HG03521 (cell line): Measurements from ENCODE around the gene ANGPTL1.

Experiments
- ATAC-seq: cut with Tn5 transposase; IDR thresholded peaks from one replicate; pipeline ENCODE4 v1.9.1; 2021; ENCODE audit warnings: mild to moderate bottlenecking, moderate library complexity; ENCODE audit not compliant: unreplicated experiment

ANGPTL1 gene, protein sequence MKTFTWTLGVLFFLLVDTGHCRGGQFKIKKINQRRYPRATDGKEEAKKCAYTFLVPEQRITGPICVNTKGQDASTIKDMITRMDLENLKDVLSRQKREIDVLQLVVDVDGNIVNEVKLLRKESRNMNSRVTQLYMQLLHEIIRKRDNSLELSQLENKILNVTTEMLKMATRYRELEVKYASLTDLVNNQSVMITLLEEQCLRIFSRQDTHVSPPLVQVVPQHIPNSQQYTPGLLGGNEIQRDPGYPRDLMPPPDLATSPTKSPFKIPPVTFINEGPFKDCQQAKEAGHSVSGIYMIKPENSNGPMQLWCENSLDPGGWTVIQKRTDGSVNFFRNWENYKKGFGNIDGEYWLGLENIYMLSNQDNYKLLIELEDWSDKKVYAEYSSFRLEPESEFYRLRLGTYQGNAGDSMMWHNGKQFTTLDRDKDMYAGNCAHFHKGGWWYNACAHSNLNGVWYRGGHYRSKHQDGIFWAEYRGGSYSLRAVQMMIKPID

DNA sequence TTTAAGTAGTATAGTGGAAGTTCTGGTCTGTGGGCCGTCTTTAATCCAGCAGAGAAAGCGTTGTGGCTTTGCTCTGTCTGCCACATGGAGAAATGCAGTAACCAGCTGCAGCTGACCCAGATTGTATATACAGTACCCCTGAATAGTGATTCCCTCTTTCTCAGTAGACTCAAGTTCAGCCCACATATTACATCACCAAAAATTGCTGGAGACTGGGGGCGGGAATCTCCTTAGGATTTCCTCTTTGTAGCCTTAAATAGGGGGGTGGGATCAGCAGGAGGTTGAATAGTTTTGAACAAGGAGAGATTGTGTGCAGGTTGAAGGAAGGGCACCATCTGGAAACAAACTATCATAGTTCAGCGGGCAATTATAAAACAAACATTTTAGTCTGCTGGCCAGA is at the start of gene ANGPTL1:
Gene ANGPTL1, minus strand, starts transcription at position 134 of the 400 bp plus-strand sequence. CDS start 5,301 bp downstream, outside the sequence.
- no peak for ATAC-seq

DNA sequence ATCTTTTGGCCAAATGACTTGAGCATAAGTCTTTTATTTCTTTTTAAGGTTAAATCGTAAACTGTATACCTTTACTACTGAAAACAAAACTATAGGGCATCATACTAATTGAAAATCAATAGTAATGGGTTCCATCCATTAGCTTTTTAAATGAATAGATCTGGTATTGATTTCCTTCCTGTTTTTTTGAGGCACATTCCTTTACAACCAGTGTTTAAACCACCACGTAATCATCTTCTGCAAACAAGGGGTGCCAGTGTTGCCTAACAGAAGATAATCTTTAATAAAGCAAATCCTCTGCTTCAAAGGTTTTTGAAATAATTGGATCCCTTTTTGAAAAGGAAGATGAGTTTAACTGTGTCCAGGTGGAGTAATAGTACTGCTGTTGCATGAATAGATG is 48.7 kb upstream of the ANGPTL1 start:
- ATAC-seq = no peak

DNA sequence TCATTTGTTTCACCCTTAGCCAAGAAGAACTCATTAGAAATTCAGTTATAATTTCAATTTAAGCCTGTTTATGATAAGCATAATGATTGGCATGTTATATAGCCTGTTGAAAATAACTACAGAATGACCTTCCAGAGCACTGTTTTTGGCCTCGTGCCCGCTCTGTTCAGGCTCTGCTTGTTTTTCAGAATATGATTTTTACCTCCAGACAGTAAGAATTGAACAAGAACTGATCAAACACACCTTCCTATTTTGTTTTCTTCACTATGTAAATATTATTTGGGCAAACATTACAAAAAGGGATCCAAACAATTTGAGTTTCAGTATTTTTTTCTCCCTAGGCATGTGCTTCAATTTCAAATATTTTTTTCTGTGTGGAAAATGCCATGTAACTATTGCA is 48.1 kb upstream of the ANGPTL1 start:
- no peak for ATAC-seq

DNA sequence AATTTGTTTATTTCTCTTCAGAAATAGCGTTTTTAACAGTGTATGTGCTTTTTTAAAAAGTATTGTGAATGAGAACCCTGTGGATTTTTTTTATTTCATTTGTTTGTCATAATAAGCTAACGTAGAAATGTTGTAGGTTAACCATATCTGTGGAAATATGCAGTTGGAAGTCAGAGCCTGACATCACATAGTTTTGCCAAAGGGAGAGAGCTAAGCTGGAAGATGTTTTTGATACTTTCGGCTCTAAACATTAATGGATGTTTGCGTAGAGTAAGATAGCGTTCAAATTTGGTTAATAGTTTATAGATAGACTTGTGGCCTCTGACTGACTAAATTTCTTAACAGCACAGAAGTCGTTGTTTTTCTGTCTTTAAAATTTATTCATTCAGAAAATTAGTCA is 47.4 kb upstream of the ANGPTL1 start:
- ATAC-seq = no peak

DNA sequence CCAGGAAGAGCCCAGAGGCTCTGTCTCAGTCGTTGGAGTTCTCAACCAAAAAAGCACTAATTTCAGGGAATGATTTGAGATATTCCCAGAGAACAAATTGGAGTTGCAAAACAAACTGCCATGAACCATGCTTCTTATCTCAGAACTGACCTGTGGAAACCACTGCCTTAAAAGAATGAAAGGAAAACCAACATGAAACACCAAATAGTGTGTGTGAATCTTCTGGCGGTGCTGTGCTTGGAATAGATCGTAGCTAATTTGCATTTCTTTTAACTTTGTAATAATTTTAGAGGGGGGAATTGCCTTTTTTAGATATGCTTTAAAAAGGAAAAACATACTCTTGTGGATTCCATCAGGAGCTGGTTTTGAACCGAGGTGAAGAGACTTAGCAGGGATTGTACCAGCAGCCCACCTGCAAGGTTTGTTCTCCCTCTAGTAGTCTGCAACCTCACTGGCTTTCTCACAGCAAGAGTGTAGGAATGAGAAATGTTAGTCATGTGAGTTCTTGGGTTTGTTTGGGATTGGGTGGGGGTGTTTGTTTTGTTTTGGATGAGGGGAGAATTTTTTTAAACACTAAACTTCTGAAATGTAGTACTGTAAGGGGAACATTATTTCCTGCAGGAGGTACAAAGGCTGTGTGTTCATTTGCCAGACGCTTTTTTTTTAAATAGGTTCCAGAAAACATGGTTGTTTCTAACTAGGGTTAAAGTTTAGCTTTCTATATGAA is 45.7 kb upstream of the ANGPTL1 start:
- ATAC-seq = no peak

DNA sequence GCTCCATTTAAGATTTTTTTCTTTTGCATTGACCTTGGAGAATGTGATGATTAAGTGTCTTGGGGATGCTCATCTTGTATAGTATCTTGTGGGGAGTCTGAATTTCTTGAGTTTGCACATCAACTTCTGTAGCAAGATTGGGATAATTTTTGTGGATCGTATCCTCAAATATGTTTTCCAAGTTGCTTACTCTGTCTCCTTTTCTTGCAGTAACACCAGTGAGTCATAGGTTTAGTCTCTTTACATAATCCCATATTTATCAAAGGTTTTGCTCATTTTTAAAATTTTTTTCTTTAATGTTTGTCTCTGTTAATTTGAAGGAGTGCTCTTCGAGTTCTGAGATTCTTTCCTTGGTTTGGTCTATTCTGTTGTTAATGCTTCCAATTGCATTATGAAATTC is 41.7 kb upstream of the ANGPTL1 start:
- ATAC-seq = no peak

DNA sequence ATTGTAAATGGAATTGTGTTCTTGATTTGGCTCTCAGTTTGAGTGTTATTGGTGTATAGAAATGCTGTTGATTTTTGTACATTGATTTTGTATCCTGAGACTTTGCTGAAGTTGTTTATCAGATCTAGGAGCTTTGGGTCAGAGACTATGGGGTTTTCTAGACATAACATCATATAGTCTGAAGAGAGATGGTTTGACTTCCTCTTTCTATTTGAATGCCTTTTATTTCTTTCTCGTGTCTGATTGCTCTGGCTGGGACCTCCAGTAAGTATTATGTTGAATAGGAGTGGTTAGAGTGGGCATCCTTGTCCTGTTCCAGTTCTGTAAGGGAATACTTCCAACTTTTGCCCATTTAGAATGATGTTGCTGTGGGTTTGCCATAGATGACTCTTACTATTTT is 39.1 kb upstream of the ANGPTL1 start:
- ATAC-seq = no peak

DNA sequence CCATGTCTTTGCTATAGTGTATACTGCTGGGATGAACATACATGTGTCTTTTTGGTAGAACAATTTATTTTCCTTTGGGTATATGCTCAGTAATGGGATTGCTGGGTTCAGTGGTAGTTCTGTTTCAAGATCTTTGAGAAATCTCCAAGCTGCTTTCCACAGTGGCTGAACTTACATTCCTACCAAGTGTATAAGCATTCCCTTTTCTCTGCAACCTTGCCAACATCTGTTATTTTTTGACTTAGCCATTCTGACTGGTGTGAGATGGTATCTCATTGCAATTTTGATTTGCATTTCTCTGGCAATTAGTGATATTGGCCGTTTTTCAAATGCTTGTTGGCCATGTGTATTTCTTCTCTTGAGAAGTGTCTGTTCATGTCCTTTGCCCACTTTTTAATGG is 37.5 kb upstream of the ANGPTL1 start:
- no peak for ATAC-seq

DNA sequence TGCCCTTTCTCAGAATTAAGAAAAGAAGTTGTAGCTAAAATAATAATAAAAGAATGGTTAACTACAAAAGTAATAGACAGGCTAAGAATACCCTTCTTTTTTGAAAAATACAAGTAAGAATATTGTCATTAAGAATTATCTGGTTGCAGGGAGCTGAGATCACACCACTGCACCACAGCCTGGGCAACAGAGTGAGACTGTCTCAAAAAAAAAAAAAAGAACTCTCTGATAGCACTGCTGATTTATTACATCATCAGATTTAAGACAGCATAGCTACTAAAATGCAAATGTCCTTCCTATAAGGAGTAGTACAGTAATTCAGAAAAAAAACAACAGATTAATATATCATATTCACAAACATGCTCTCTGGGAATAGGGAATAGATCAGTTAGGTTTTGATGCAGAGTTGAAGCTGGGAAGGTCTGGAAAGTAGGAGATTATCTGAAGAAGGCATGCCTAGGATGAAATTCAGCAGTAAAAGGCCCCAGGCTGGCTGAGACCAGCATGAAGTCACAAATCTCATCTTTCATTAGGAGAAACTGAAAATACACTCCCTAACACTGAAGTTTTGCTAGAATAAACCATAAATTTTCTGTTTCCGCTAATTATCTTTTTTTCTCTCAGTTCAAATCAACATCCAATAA is 30.7 kb upstream of the ANGPTL1 start:
- ATAC-seq = no peak

DNA sequence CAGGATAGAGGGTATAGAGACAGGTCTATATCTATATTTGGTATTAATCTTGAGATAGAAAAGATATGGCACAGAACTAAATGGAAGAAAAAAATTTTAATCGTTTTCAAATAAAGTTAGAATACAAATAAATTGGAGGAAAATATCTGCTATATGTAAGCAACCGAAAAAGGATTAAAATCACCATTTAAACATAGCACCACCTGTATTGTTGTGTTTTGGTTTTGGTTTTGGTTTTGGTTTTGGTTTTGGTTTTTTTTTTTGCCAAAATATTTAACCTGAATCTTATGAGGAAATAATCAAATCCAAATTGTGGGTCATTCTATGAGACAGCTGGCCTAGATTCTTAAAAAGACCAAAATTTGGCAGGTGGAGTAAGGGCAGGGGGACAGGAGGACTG is 28.5 kb upstream of the ANGPTL1 start:
- no peak for ATAC-seq

DNA sequence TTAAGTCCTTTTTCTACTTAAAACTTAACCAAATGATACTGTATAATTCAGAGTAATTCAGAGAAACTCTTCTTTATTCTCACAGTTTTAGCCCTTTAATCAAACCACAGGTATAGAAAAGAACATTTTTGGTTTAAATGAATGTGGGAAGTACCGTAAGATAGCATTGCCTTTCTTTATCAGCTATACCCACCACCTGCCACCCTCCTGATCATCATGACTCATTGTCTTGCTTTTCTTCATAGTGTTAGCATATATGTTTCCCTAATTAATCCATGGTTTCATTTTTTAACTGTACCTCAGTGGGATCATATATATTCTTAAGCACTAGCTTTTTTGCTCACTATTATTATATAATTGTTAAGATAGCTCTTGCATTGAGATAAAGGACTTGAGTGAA is 27.5 kb upstream of the ANGPTL1 start:
- no peak for ATAC-seq

DNA sequence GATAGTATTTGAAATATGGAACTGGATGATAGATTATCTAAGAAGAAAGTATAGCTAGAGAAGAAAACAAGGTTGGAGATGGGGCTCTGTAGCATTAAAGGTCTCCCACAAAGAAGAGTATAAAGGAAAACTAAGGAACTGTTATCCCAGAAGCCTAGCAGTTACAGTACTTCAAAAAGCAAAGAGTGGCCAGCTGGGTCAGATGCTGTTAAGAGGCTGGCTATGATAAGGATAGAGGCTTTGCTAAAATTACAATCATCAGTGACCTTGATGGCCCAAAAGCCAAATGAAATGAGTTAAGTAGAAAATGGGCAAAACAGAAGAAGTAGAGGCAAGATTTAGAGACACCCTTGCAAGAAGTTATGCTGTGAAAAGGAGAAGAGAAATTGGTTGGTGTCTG is 25.1 kb upstream of the ANGPTL1 start:
- ATAC-seq = no peak

DNA sequence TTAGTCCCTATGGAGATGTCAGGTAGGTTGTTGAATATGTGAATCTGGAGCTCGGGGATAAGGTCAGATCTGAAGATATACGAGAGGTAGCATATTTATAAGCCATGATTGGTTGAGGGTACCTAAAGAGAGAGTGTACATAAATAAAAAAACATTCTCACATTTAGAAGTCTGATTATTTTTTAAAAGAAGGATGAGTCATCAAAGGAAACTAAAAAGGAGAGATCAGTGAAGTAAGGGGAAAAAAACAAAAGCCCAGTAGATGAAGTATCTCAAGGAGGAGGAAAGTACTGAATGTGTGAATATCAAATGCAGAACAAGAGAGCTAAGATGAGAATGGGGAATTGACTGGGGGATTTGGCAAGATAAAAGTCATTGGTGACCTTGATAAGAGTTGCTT is 15.7 kb upstream of the ANGPTL1 start:
- no peak for ATAC-seq

DNA sequence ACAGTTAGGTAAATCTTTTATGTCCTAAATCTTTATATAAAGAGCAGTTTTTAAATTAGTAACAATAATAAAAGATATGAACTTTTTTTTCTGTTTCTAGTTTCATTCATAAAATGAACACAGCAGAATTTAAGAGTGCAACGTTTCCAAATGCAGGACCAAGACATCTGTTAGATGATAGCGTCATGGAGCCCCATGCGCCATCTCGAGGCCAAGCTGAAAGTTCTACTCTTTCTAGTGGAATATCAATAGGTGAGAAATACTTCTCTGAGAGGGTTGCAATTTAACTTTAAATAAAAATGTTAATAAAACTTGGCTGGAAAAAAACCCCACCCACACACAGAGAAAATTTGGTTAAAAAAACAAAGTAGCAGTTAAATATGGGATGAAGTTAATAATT is 15.0 kb upstream of the ANGPTL1 start:
- ATAC-seq = no peak

DNA sequence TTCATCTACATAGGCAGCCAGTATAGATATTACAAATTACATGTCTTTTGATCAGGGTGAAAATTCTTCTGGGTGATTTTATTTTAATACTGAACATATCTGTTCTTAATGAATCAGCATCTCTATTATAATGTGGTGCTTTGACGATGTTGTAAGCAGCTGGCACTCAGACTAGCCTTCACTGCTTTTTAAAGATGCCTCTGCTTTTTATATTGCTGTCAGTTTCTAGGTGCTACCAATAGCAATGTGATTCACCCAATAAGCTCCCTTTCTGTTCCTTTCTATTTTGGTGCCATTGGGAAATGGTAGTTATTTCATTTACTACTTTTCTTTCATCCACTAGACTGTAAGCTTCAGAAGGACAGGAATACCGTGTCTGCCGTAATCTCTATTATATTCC is 11.1 kb upstream of the ANGPTL1 start:
- no peak for ATAC-seq

DNA sequence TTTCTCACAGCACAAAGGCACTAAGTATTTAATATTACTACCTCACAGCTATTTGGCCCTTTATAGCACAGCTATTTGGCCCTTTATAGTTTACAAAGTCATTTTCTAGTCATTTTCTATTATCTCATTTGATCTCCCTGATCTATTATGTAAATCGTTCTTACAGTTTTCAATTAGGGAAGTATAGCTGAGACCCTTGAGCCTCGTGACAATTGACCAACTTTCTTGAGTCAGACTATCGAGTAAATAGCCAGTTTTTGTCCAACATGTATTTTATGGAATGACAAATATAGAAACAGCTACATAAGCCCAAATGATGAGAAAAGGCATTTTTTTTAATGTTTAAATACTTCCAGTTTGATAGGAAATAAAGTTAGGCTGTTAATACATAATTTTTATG is 7.0 kb upstream of the ANGPTL1 start:
- ATAC-seq = no peak

DNA sequence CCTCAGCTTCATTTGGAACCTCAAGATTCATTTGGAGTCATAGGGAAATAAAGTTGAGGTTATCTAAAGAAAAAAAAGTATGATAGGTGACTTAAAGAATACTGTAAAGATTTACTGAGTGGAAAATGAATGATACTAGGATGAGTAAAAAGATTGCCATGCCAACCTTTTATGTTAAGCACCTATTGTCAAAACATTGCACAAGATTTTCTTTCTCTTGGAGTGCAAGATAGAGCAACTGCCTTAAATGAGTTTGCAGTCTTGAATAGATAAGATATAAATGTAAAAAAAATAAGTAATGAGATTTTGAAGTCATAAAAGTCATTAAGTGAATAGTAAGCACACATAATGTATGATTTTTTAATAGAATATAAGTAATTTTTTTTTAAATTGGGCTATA is 5.1 kb upstream of the ANGPTL1 start:
- no peak for ATAC-seq

DNA sequence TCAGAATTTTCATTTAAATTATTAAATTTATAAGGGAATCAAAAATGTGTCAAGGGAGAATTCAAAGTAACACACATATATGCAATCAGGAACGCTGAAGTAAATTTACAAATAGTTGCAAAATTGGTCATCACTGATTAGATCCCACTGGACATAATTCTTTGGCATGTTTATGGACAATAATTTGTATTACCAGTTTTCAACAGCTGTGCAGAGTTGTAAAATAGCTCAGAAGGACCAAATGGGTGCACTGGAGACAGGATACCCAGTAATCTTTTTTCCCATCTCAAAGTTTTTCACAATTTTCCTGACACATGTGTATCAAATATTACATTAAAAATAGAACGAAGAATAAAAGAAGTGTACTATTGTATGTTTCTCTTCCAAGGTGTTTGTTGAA is 4.1 kb upstream of the ANGPTL1 start:
- ATAC-seq = no peak

DNA sequence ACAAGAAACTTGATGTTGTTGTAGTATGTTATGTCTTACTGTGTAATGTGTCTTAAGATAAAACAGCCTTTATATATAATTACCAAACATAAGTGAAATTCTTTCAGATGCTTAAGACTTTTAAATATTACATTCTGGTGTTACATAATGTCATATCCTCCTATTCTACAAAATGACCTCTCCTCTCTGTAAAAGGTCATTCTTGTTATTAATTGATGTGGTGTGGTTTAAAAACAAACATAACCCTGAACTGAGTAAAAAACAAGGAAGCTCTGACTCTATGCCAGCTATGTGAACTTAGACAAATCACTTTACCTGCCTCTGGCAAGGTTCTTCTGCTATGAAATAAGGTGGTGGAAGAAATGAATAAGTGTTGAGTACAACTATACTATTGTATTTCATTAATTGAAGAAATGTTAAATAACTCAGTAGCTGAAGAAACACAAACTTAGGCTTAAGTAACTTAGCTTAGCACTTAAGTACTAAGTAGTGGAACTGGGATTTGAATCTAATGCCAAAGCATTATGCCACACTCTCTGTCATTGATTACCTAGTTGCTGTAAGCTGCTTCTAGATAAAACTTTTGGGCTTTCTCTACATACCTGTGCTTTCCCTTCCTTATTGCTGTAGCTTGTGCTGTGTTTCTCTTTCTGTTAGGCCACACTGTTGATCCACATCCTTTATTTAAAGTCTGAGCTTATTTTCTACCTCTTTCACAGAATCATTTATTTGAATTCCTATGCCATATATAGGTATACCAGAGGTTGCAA is 859 bp upstream of the ANGPTL1 start:
- ATAC-seq = no peak

DNA sequence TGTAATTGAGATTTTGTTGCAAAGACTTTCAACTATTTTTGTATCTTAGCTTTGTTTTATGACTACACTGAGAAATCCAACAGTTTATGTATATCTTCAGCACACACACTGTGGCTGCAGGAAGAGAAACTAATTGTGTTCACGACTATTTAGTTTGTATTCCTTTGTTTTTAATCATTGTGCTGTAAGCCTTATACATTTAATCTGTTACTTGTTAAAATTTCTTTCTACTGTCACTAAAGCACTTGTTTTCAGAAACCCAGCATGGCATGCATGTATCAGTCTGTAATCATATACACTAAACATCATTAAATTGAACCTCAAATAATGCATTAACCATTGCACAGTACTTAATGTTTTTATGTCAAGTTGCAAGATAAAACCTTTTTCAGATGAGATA is 656 bp downstream of the ANGPTL1 start:
- no peak for ATAC-seq

DNA sequence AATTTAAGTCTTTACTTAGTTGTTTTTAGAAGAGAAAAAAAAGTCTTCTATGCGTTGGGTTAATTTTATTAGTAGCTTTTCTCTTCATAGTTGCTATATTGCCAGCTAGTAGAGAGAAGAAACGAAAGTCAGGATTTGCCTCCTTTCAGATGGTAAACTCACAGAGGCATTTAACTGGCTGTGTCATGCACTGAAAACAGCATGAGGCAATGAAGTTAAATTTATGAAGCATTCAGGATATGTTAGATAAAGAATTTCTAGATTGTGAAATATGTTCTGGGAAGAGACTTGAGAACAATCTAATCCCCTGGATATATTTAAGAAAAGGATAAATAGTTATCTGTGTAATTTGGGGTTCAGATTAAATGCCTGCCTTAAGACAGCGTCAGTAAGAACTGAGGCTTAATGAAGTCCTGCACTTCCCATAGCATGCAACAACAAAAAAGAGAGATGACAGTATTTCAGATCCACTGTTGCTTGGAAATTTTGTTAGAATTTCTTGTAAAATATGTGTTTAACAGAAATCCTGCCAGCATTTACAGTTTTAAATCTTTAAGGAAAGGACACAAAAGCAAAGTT is 1.7 kb downstream of the ANGPTL1 start:
- no peak for ATAC-seq
